ENCODE data around the gene LMTK2. TPM values are rescaled to one million over a fixed set of nuclear protein-coding genes. Genes with fewer than 3 reads are reported as not detected.

The LMTK2 gene
- total RNA-seq, 1 donor from 2014 or later = 21.6 TPM

DNA sequence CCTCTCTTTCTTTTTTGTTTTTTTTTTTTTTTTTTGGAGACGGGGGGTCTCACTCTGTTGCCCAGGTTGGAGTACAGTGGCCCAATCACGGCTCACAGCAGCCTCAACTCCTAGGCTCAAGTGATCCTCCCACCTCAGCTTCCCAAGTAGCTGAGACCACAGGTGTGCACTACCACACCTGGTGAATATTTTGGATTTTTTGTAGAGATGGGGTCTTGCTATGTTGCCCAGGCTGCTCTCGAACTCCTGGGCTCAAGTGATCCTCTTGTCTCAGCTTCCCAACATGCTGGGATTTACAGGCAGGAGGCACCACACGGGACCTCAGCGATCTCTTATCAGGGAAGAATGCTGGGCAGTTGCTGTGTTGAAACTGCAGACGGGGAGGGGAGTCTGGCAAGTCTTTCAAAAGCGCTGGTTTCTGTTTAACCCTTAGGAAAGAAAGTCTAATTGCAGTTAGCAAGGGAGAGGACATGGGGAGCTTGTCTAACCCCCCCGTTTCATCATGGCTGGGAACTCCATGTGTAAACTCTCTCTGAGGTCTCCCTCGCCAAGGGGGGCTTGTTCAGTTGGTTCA is 39.6 kb upstream of the LMTK2 start:
- Histone ChIP-seq H3K27me3 (no peaks in the 10 kb centered on the region), H3K4me3 (no peak overlapping the region), H3K27ac (no peak overlapping the region), H3K9me3 (no peaks in the 10 kb centered on the region), H3K36me3 (no peaks in the 10 kb centered on the region), H3K4me1 (no peaks in the 10 kb centered on the region)
- intact Hi-C loops (cut with DNase I) = no loop called here
- no peak for DNase-seq (ENCODE audit: extremely low spot score in 2 of 2)
- TF ChIP-seq POLR2AphosphoS5 (IDR thresholded peaks at IDR 0.05; ENCODE audit: insufficient read depth in 1 of 2, low read depth in 1 of 2) (no peak), POLR2A (IDR thresholded peaks at IDR 0.05) (no peak)
- TF ChIP-seq, protein P1, sequence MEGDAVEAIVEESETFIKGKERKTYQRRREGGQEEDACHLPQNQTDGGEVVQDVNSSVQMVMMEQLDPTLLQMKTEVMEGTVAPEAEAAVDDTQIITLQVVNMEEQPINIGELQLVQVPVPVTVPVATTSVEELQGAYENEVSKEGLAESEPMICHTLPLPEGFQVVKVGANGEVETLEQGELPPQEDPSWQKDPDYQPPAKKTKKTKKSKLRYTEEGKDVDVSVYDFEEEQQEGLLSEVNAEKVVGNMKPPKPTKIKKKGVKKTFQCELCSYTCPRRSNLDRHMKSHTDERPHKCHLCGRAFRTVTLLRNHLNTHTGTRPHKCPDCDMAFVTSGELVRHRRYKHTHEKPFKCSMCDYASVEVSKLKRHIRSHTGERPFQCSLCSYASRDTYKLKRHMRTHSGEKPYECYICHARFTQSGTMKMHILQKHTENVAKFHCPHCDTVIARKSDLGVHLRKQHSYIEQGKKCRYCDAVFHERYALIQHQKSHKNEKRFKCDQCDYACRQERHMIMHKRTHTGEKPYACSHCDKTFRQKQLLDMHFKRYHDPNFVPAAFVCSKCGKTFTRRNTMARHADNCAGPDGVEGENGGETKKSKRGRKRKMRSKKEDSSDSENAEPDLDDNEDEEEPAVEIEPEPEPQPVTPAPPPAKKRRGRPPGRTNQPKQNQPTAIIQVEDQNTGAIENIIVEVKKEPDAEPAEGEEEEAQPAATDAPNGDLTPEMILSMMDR (IDR thresholded peaks at IDR 0.05) = no peak

DNA sequence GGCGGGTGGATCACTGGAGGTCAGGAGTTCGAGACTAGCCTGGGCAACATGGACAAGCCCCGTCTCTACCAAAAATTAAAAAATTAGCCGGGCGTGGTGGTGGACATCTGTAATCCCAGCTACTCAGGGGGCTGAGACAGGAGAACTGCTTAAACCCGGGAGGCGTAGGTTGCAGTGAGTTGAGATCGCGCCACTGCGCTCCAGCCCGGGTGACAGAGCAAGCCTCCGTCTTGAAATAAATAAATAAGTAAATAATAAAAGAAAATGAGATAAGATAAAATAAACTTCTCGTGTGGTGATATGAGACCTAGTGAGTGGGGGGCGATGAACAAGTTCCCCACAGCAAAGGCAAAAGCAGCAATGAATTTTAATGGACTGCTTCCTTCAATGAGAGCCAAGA is 33.6 kb upstream of the LMTK2 start:
- TF ChIP-seq POLR2AphosphoS5 (IDR thresholded peaks at IDR 0.05; ENCODE audit: insufficient read depth in 1 of 2, low read depth in 1 of 2) (no peak), POLR2A (IDR thresholded peaks at IDR 0.05) (no peak)
- TF ChIP-seq, protein P1 (IDR thresholded peaks at IDR 0.05) = no peak
- intact Hi-C loops (cut with DNase I) = no loop called here
- Histone ChIP-seq H3K27me3 (no peaks in the 10 kb centered on the region), H3K4me3 (no peak overlapping the region), H3K4me1 (no peaks in the 10 kb centered on the region), H3K27ac (no peak overlapping the region), H3K36me3 (no peaks in the 10 kb centered on the region), H3K9me3 (no peaks in the 10 kb centered on the region)
- DNase-seq (ENCODE audit: extremely low spot score in 2 of 2) = no peak

DNA sequence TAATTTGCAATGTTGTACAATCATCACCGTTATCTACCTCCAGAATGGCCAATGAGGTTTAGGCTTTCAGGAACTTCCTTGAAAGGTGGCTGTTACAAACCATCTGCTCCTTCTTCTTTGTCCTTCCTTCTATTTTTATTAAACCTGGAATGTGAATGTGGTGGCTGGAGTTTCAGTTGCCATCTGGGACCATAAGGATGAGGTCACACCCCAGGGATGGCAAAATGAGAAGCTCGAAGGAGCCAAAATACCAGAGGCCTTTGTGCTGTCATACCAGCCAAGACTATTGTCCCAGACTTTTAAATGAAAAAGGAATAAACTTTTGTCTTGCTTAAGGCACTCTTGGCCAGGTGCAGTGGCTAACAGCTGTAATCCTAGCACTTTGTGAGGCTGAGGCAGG is 30.9 kb upstream of the LMTK2 start:
- Histone ChIP-seq H3K27ac (no peak overlapping the region), H3K27me3 (no peaks in the 10 kb centered on the region), H3K9me3 (no peaks in the 10 kb centered on the region), H3K36me3 (no peaks in the 10 kb centered on the region), H3K4me3 (no peak overlapping the region), H3K4me1 (no peaks in the 10 kb centered on the region)
- intact Hi-C loops (cut with DNase I) = no loop called here
- TF ChIP-seq, protein P1 (IDR thresholded peaks at IDR 0.05) = no peak
- no peak for TF ChIP-seq POLR2AphosphoS5 (IDR thresholded peaks at IDR 0.05; ENCODE audit: insufficient read depth in 1 of 2, low read depth in 1 of 2)
- TF ChIP-seq POLR2A (IDR thresholded peaks at IDR 0.05) = no peak
- peak in 1 of 2 donors; percentile 2 for DNase-seq (ENCODE audit: extremely low spot score in 2 of 2)

DNA sequence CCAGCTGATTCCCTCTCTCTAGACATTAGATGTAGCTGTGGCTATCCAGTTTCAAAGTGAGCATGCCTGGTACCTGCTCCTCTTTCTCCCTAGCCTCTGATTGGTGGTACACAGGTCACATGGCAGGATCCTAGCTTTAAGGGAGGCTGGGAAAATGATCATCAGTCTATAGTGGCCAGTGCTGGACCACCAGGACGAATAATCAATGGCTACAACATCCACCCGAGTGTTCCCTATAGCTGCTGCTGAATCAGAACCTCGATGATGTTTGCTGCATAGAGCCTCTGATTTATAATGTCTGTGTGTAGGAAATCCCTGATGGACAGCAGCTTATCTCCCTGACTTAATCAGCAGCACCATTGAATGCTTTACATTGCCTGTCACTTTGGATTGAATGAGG is 28.9 kb upstream of the LMTK2 start:
- H3K27ac ChIP-seq = no peak overlapping the region
- no peaks in the 10 kb centered on the region for H3K36me3 ChIP-seq
- H3K4me3 ChIP-seq = no peak overlapping the region
- no peaks in the 10 kb centered on the region for H3K27me3 ChIP-seq
- H3K4me1 ChIP-seq = no peaks in the 10 kb centered on the region
- H3K9me3 ChIP-seq = no peaks in the 10 kb centered on the region
- DNase-seq (ENCODE audit: extremely low spot score in 2 of 2) = peak; percentile 9 to 42
- intact Hi-C loops (cut with DNase I) = no loop called here
- TF ChIP-seq POLR2AphosphoS5 (IDR thresholded peaks at IDR 0.05; ENCODE audit: insufficient read depth in 1 of 2, low read depth in 1 of 2) = no peak
- TF ChIP-seq, protein P1 (IDR thresholded peaks at IDR 0.05) = no peak
- no peak for TF ChIP-seq POLR2A (IDR thresholded peaks at IDR 0.05)

DNA sequence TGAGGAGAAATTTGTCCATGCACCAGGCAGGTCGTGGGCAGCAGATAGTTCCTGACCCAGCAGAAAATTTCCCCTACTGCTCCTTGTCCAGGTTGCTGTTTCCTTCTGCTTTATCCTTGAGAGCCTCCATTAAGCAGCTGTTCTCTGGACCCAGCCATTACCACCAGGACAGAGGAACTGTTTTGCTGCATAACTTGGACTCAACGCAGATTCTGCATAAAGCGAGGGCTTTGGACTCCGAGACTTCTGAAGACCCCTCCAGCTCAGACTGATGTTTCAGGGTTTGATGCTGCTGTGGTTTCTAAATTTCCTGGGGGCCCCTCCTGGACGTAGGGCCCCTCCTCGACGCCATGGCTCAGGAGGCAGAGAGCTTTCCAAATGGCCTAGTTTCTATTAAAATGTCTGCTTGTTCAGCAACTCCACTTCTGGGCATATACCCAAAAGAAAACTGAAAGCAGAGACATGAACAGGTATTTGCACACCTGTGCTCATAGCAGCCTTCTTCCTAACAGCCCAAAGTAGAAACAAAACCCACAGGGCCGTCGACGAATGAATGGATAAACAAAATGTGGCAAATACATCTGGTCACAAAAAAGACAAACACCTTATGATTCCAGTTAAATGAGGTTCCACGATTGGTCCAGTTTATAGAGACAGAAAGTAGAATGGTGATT is 28.3 kb upstream of the LMTK2 start:
- no peaks in the 10 kb centered on the region for H3K27me3 ChIP-seq
- no peak overlapping the region for H3K27ac ChIP-seq
- no peaks in the 10 kb centered on the region for H3K4me1 ChIP-seq
- peak in 1 of 2 donors; percentile 28 for DNase-seq (ENCODE audit: extremely low spot score in 2 of 2)
- no peaks in the 10 kb centered on the region for H3K36me3 ChIP-seq
- no peaks in the 10 kb centered on the region for H3K9me3 ChIP-seq
- TF ChIP-seq POLR2AphosphoS5 (IDR thresholded peaks at IDR 0.05; ENCODE audit: insufficient read depth in 1 of 2, low read depth in 1 of 2) = no peak
- TF ChIP-seq, protein P1 (IDR thresholded peaks at IDR 0.05) = no peak
- TF ChIP-seq POLR2A (IDR thresholded peaks at IDR 0.05) = no peak
- intact Hi-C loops (cut with DNase I) = no loop called here
- H3K4me3 ChIP-seq = no peak overlapping the region
